ENCODE measurements around the gene NUP210L.
"Not testable (repeated sequence)": the region's sequence is repeated elsewhere in the genome, so short reads cannot be mapped to it uniquely, and the experiment has no call there.

NUP210L gene

DNA sequence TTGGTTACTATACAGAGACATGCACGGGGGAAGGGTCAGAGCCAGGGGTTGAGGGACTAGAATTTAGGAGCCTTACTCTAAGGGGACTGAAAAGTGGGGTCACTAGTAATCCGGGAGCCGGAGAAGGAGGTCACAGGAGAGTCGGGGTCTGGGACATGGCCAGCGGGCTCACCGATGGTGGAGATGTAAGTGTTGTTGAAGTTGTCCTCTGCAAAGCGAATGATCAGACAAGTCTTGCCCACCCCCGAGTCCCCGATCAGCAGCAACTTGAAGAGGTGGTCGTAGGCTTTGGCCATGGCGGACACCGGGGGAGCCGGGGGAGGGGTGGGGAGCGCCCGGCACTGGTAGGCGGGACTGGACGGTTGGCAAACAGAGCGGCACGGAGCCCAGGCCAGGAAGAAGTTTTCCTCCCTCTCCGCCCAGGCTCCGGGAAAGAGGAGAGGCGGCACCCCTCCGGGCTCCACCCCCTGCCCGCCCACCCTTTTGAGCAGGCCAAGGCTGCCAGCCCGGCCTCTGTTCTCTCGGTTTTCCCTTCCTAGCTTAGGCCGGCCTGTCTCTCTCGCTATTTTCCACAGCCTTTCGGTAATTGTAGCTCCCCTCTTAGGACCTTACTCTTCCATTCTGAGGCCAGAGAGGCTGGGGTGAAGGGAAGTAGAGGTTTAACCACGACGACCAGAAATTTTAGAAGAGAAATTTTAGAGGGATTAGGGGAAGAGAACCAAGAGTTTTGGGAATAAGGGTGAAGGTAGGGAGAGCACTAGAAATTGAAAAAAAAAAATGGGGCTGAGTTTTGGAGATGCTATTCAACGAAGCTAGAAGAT is 168.7 kb downstream of the NUP210L start, which contains the start of gene RAB13:
Gene RAB13 (minus strand): TSS at position 399 of the 821 bp plus-strand sequence. CDS start 103 bp downstream, at position 296.
- ChIA-PET POLR2A (interaction anchor here (0.7 to 1.6 kb wide), 9 partner anchors 9 to 203 kb away, joined by 3 to 5 read pairs (median 4); partner anchors contain the start of genes CREB3L4, DENND4B, GATAD2B and JTB), CTCF (interaction anchor here (0.6 to 6.3 kb wide), 63 partner anchors 9 to 634 kb away, joined by 3 to 88 read pairs (median 5); partner anchors contain the start of genes CHTOP, CREB3L4, CRTC2 and DENND4B)
- H3K4me3 ChIP-seq (ENCODE audit: low read depth, low read length), result peak within 1 kb of the TSS; percentile 93
- TF ChIP-seq, protein P1, sequence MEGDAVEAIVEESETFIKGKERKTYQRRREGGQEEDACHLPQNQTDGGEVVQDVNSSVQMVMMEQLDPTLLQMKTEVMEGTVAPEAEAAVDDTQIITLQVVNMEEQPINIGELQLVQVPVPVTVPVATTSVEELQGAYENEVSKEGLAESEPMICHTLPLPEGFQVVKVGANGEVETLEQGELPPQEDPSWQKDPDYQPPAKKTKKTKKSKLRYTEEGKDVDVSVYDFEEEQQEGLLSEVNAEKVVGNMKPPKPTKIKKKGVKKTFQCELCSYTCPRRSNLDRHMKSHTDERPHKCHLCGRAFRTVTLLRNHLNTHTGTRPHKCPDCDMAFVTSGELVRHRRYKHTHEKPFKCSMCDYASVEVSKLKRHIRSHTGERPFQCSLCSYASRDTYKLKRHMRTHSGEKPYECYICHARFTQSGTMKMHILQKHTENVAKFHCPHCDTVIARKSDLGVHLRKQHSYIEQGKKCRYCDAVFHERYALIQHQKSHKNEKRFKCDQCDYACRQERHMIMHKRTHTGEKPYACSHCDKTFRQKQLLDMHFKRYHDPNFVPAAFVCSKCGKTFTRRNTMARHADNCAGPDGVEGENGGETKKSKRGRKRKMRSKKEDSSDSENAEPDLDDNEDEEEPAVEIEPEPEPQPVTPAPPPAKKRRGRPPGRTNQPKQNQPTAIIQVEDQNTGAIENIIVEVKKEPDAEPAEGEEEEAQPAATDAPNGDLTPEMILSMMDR (IDR thresholded peaks at IDR 0.05; ENCODE audit: insufficient read depth, low read length, missing control alignments), result no peak
- peak; percentile 28 for DNase-seq (ENCODE audit: low read depth, low spot score)

DNA sequence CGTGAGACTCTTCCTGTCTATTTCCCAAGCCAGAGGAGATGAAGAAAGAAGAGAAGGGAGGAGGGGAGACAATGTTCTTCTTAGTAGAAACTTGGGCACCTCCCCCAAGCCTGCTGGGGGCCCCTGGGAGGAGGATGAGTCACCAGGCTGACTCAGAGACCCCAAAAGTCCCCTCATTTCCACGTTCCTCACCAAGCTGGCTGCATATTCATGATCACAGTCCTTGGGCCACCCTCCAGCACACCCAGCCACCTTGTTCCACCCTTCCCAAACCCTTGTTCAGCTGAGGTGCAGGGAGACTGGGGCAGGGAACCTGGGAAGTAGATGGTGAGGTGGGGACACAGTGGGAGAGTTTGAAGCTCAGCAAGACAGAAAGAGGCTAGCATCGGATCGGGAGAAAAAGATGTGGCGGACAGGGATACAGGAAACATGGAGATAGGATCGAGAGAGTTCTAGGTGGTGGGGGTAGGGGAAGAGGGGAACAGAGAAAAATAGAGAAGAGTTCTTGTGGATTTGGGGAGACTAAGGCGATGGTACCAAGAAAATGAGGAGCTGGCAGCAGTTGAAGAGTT is 169.4 kb downstream of the NUP210L start:
- peak; percentile 23 for DNase-seq (ENCODE audit: low read depth, low spot score)
- POLR2A ChIA-PET, result interaction anchor here (0.7 to 1.6 kb wide), 7 partner anchors 8 to 202 kb away, joined by 3 to 5 read pairs (median 4); partner anchors contain the start of genes CREB3L4, DENND4B, GATAD2B and JTB
- CTCF ChIA-PET, result interaction anchor here (0.8 to 6.3 kb wide), 22 partner anchors 9 to 373 kb away, joined by 3 to 88 read pairs (median 12); partner anchors contain the start of genes CREB3L4, DENND4B, ILF2 and JTB
- peak overlapping the region; percentile 93 for H3K4me3 ChIP-seq (ENCODE audit: low read depth, low read length)
- TF ChIP-seq, protein P1 (IDR thresholded peaks at IDR 0.05; ENCODE audit: insufficient read depth, low read length, missing control alignments), result no peak

DNA sequence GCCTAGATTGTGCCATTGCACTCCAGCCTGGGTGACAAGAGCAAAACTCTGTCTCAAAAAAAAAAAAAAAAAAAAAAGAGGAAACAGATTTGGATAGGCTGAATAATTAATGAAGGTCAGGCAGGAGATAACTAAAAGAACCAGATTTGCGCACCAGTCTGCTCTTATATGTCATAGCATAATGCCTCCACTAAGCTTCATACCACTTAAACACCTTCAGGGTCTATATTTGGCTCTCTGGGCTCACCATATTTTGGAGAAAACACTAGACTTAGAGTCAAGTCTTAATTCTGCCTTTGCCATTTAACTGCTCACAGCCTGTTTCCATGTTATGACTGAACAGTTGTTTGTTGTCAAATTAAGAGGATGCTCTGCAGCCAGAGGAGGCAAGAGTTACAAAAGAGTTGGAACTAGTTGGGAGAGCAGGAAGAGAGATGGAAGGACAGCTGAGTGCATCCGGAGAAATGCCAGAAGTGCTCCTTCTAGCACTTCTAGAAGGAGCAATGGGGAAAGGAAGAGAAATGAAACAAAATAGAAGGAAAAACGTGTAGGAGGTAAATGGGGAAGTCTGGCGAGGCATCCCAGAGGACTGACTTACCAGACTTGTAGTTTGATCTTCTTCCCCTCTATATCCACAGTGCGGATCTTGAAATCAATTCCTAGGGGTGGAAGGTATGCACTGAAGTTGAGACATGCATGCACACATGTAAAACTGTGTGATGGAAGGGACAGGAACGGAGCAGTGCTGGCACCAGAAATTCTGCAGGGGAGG is 170.6 kb downstream of the NUP210L start:
- CTCF ChIA-PET, result interaction anchor here (1.0 to 6.3 kb wide), 6 partner anchors 8 to 235 kb away, joined by 3 to 88 read pairs (median 16); partner anchors contain the start of genes DENND4B and JTB
- TF ChIP-seq, protein P1 (IDR thresholded peaks at IDR 0.05; ENCODE audit: insufficient read depth, low read length, missing control alignments), result no peak
- no peak for DNase-seq (ENCODE audit: low read depth, low spot score)
- POLR2A ChIA-PET, result interaction anchor here (0.7 kb wide), 1 partner anchor 192 kb away, joined by 3 read pairs; no protein-coding TSS in a partner anchor
- H3K4me3 ChIP-seq (ENCODE audit: low read depth, low read length), result peak overlapping the region; percentile 93

DNA sequence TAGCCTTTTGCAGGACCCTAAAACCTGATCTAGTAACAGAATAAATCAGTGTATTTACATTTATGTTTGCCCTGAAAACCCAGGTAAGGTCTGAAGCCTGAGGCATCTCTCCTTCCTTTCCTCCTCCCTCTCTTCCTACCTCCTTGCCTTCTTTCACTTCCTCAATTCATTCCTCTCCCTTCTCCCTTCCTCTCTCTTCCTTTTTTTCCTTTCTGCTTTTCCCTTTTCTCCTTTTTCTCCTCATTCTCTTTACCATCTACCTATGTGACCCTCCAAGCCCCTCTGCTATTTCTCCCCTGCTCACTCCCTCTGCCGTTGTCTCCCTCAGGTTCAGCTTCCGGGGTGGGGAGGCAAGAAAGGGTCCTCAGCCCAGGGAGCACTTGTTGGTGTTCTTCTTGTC is 173.1 kb downstream of the NUP210L start:
- POLR2A ChIA-PET; H3K4me3 ChIP-seq (ENCODE audit: low read depth, low read length); DNase-seq (ENCODE audit: low read depth, low spot score); CTCF ChIA-PET: not testable (repeated sequence)

DNA sequence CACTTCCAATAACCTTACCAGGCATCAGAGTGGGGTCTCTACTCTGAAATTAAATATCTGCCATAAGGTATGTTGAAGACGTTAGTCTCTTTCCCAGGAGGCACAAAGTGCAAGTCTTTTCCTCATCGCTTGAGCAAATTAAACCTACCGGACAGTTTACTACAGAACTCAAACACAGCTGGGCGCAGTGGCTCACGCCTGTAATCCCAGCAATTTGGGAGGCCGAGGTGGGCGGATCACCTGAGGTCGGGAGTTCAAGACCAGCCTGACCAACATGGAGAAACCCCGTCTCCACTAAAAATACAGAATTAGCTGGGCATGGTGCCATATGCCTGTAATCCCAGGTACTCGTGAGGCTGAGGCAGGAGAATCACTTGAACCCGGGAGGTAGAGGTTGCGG is 175.8 kb downstream of the NUP210L start:
- H3K4me3 ChIP-seq (ENCODE audit: low read depth, low read length); DNase-seq (ENCODE audit: low read depth, low spot score): not testable (repeated sequence)
- POLR2A ChIA-PET, result interaction anchor here (2.7 to 4.1 kb wide), 3 partner anchors 11 to 16 kb away, joined by 22 to 44 read pairs (median 42); partner anchors contain the start of genes CREB3L4, RPS27 and SLC39A1
- CTCF ChIA-PET, result interaction anchor here (2.3 to 5.3 kb wide), 4 partner anchors 7 to 301 kb away, joined by 8 to 55 read pairs (median 30); partner anchors contain the start of genes CREB3L4, DENND4B, NPR1 and RAB13

DNA sequence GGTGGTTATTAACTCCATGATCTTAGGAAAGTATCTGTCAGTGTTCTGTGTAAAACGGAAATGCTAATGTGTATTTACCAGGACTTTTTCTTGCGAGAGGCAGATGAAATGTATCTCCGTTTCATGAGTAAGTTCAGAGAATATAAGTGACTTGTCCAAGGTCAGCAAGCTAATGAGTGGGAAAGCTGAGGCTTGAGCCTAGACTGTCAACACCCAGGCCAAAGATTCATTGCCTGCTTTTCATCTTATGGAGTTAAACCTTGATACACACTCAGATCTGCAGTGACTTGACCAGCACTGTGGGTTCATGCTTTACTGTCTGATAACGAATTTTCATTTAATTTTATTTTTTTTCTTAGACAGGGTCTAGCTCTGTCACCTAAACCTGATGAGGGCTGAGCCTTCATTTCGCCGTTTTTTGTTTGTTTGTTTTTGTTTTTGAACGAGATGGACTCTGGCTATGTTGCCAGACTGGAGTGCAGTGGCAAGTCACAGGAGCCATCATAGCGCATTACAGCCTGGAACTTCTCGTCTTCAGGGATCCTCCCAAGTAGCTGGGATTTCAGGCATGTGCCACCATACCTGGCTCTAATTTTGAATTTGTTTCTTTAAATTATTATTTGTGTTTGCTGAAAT is 176.5 kb downstream of the NUP210L start:
- CTCF ChIA-PET, result interaction anchor here (1.2 to 5.3 kb wide), 8 partner anchors 8 to 300 kb away, joined by 3 to 55 read pairs (median 6); partner anchors contain the start of genes CREB3L4, DENND4B, NPR1 and RAB13
- TF ChIP-seq, protein P1 (IDR thresholded peaks at IDR 0.05; ENCODE audit: insufficient read depth, low read length, missing control alignments), result no peak
- POLR2A ChIA-PET, result interaction anchor here (0.6 to 4.1 kb wide), 4 partner anchors 11 to 15 kb away, joined by 4 to 44 read pairs (median 32); partner anchors contain the start of genes CREB3L4, RPS27 and SLC39A1
- H3K4me3 ChIP-seq (ENCODE audit: low read depth, low read length), result peak overlapping the region; percentile 98
- no peak for DNase-seq (ENCODE audit: low read depth, low spot score)
